Stimulated activated CD4-positive, alpha-beta T cell treated with anti-CD3 and anti-CD28 coated beads, Interleukin-4, amount 100 ng/mL, for 1 hour (primary cell): ENCODE measurements around the gene GORAB.
A peak's percentile ranks its signal among the peaks of the same experiment; 100 is the strongest.

Source experiments
- DNase-seq: peaks from one replicate; pipeline ENCODE4 v3.0.0-alpha.2; 2020

Gene GORAB

GRCh38 chr1:170538687-170539086 is 6.7 kb downstream of the GORAB start:
- no peak for DNase-seq

GRCh38 chr1:170539154-170539553 is 7.2 kb downstream of the GORAB start:
- no peak for DNase-seq

DNA sequence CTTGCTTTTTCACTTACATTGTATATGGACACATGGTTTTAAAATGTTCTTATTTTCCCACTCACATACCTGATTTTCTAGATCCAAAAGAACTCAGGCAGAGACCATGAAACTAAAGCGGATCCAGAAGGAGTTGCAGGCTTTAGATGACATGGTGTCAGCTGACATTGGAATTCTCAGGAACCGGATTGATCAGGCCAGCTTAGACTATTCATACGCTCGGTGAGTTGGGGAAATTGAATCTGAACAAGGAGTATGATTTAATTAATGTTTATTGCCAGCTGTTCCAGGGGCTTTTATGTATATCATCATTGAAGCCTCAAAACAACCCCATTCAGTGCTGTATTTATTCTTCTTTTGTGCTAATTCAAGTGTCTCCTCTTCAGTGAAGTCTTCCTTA is 12.7 kb downstream of the GORAB start:
- no peak for DNase-seq

GRCh38 chr1:170545476-170545875 is 13.5 kb downstream of the GORAB start:
- DNase-seq = no peak

- DNase-seq = no peak
Observed at GRCh38 chr1:170547255-170547654, 15.3 kb downstream of the GORAB start.

- DNase-seq = no peak
Observed at GRCh38 chr1:170548497-170548896, 16.5 kb downstream of the GORAB start.

- no peak for DNase-seq
Observed at GRCh38 chr1:170555370-170555769, 23.4 kb downstream of the GORAB start.

DNA sequence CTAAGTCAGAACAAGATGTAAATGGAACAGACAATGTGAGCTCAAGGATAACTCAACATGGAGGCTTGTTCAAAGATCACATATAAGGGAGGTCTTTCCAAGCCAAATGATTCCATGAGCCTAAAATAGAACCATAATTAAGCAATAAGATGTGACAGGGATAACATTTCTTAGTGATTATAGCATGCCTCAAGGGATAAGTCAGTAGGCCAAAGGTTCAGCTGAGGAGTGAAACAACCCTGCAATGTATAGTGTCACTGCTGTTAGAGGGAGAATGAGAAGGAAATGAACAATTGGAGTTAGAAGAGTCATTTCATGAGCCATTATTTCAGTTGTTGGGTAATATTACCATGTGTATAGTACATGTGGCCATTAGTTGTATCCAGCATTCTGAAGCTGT is 25.0 kb downstream of the GORAB start:
- DNase-seq = no peak

GRCh38 chr1:170558731-170559130 is 26.8 kb downstream of the GORAB start:
- DNase-seq = no peak

GRCh38 chr1:170559166-170559565 is 27.2 kb downstream of the GORAB start:
- no peak for DNase-seq

- no peak for DNase-seq
Observed at GRCh38 chr1:170560681-170561285, 28.8 kb downstream of the GORAB start.

- peak; percentile 3 for DNase-seq
Observed at GRCh38 chr1:170562646-170563338, 30.8 kb downstream of the GORAB start.

- DNase-seq = no peak
Observed at GRCh38 chr1:170567214-170567613, 35.2 kb downstream of the GORAB start.

DNA sequence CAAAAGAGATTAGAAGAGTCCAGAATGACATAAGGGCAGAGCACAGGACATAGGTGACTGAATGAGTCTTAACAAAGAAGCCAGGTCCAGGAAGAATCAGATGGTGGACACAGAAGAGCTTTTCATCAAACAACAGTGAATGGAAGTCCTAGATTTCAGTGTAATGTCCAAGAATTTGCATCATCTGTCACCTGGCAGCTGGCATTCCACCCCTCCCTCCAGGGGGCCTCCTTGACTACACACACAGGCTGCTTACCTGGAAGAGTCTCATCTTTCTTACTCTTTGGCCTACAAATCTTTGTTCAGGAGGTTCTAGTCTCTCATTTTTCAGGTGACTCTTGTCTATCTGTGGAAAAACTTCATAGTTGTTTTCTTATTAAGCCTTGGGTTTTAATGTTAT is 36.2 kb downstream of the GORAB start:
- DNase-seq = no peak

DNA sequence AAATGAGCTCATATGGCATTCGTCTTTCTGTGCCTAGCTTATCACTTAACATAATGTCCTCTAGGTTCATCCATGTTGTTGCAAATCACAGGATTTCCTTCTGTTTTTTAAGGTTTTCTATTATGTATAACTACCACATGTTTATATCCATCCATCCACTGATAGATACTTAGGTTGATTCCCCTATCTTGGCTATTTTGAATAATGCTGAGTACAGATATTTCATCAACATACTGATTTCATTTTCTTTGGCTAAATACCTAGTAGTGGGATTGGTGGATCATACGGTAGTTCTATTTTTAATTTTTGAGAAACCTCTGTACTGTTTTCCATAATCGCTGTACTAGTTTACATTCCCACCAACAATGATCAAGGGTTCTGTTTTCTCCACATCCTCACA is 45.0 kb downstream of the GORAB start:
- no peak for DNase-seq

- no peak for DNase-seq
Observed at GRCh38 chr1:170578359-170578758, 46.4 kb downstream of the GORAB start.

GRCh38 chr1:170580636-170581440 is 48.9 kb downstream of the GORAB start:
- DNase-seq = no peak

- DNase-seq = no peak
Observed at GRCh38 chr1:170583186-170583585, 51.2 kb downstream of the GORAB start.

DNA sequence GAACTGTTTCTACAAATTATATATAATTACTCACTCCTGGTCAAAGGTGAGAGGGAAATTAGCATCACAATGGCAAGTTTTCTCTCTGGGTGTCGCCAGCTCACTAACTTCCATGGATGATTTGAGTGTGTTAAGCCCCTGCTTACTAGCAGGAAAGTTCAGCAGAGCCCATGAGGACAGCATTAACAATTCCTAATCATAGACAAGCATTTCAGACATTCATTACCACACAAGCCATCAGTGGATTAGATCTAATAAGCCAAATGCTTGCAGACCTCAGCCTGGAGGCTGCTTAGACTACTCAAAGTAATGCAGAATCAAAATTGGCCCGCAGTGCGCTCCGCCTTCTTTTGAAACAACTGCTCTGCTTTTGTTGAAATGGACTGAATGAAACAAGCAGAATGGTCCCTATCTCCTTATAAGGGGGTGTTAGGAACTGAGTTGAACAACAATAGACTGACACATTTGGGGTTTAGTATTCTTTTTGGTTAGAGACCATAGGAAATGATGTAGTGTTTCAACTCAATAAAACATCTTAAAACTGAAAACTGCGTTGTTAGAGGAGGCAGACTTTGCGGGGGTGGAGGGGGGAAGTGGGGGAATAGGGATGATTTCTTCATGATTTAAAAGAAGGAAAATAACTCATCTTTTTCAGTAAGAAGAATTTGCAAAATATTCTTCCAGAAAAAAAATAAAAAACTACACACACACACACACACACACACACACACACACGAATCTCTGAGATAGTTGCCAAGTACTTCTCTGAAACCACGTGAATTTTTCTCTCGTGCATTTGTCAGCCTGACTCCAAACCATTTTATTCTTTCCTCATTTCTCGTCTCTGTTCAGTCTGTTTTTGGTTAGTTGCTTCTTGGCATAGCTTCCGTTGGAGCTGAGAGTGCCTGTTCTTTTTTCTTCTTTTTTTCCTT is 54.6 kb downstream of the GORAB start:
- DNase-seq = no peak

GRCh38 chr1:170587253-170587593 is 55.3 kb downstream of the GORAB start:
- no peak for DNase-seq

DNA sequence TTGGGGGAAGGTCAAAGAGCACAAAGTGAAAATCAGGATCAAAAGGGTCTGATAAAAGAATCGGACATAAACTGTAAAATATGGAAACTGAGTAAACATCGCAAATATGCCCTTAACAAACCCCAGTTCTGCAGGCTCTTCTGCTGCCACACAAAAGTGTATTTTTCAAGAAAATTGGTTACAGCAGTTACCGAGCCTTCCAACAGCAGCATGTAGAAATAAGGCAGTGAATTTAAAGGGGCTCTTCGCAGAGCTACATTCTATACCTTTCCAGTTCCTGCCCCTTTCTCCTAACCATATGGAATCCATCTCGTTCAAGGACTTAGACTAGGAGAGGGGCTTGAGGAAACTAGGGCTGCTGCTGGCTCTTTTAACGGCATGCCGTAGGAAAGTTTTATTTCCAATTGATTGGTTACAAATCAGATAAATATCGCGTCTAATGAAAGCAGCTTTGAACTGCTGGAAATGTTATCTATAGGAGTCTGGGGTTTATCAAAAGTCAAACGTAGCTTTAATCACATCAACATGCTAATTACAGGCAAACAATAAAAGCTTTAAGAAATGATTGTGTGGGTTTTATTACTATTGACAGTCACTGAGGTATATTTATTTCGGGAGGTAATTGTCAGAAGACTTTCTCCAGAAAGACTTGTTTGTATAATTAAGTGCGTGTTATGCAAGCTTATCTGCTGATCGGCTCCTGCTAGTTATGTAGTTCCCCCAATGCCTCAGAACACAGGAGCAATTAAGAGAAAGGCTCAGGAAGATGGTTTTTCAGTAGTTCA is 59.1 kb downstream of the GORAB start:
- DNase-seq = no peak

GRCh38 chr1:170592591-170593111 is 60.7 kb downstream of the GORAB start:
- no peak for DNase-seq
